Suprapubic skin (tissue), 4 donors: ENCODE data around the gene C15orf39. TPM values are rescaled to one million over a fixed set of nuclear protein-coding genes. Genes with fewer than 3 reads are reported as not detected.

Experiments
- DNase-seq, 2 donors: peaks; one replicate each; pipeline ENCODE4 v3.0.0-alpha.2; 2019; ENCODE audit warnings: low spot score in 2 of 2
- H3K27ac ChIP-seq: fragments of 200-600 bp; sonication (generic); one replicate; pipeline ENCODE4 v1.5.1; 2019
- H3K27me3 ChIP-seq: fragments of 200-600 bp; sonication (generic); one replicate; pipeline ENCODE4 v1.5.1; 2019
- H3K36me3 ChIP-seq: fragments of 200-600 bp; sonication (generic); one replicate; pipeline ENCODE4 v1.5.1; 2019
- H3K4me1 ChIP-seq: fragments of 200-600 bp; sonication (generic); one replicate; pipeline ENCODE4 v1.5.1; 2019
- H3K4me3 ChIP-seq: fragments of 200-600 bp; sonication (generic); one replicate; pipeline ENCODE4 v1.5.1; 2019; ENCODE audit warnings: mild to moderate bottlenecking
- H3K9me3 ChIP-seq: fragments of 200-600 bp; sonication (generic); one replicate; pipeline ENCODE4 v1.5.1; 2019
- EP300 ChIP-seq: sonication (generic); formaldehyde crosslinking; IDR thresholded peaks from one replicate; pipeline ENCODE4 v1.6.1; 2017; ENCODE audit warnings: antibody characterized with exemption
- POLR2A ChIP-seq, 2 donors: fragments of 450-650 bp; IDR thresholded peaks; one replicate each; pipeline ENCODE4 v1.6.1; 2017; ENCODE audit warnings: antibody characterized with exemption in 2 of 2, mild to moderate bottlenecking in 2 of 2, moderate library complexity in 2 of 2
- POLR2AphosphoS5 ChIP-seq, 3 donors: sonication (generic); formaldehyde crosslinking; IDR thresholded peaks; one replicate each; pipeline ENCODE4 v1.6.1; 2017; ENCODE audit warnings: antibody characterized with exemption in 3 of 3
- WGBS: methylation state at CpG from one replicate; pipeline ENCODE4 v1.1.5; 2018; 5-methylcytosine and 5-hydroxymethylcytosine counted together
- total RNA-seq, 4 donors: library from RNA; depleted of rRNA; stranded (reverse); fragments of >200 nt; gene quantifications; one replicate each; pipeline ENCODE4 v1.1.0, GENCODE V29; 2016
- TF ChIP-seq, protein P1 (sequence below), 2 donors: fragments of 200-600 bp in 1 of 2; fragments of 450-650 bp in 1 of 2; sonication (generic) in 1 of 2; IDR thresholded peaks; one replicate each; pipeline ENCODE4 v1.5.1; 2016 to 2019; ENCODE audit warnings: antibody characterized with exemption in 2 of 2, mild to moderate bottlenecking in 1 of 2, moderate library complexity in 1 of 2

C15orf39 gene
- total RNA-seq, 4 donors from 2014 or later = 33.0 to 35.2 (median 33.3) TPM

DNA sequence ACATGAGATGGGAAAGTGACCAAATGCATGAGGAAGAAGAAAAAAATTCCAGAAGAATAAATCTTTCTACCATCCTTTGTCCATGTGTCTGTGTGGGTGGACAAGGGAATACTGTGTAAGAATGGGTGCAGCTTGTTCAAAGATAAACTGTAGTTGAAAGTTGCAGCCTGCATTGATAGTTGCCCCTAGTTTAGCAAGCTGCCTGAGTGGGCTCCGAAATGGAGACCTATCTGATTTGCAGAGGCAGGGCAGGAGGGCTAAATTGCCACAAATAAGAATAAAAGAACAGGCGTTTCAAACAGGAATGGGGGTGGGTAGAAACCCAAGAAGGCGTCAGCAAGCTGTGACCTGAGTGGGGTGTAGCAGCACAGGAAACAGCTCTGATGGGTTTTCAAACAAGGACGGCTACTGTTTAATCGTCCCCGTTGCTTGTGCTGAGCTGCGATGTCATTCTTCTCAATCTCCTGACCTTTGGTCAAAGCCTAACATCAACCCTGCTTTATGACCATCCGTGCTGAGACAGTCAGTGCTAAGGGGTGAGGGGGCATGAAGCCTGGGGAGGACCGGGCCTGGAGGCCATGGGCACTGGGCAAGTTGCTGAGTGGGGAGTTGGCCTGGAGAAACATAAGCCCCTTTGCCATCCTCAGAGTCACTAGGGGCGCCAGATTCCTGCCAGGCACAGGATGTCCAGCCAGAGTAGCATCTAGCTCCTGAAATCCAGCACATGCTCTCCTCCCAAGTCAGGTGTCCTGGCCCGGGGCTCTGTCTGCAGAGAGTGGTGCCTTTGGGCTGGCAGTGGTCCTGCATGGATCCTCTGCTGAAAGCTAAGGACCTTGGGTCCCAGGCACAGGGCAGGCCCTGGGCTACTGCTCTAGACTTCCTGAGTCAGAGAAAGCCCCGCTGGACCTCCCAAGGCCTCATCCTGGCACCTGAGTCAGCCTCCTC is 19.2 kb upstream of the C15orf39 start:
- Histone ChIP-seq H3K4me1 (peaks cover 43% of the 10 kb centered on the region), H3K27me3 (no peaks in the 10 kb centered on the region), H3K9me3 (no peaks in the 10 kb centered on the region), H3K27ac (no peak overlapping the region), H3K4me3 (no peak overlapping the region), H3K36me3 (no peaks in the 10 kb centered on the region)
- WGBS = 66% methylated on average over 11 of the region's 12 CpGs
- peak in 1 of 2 donors; percentile 3 for DNase-seq
- TF ChIP-seq POLR2A (IDR thresholded peaks at IDR 0.05) (no peak), POLR2AphosphoS5 (IDR thresholded peaks at IDR 0.05) (no peak), EP300 (no peak)
- TF ChIP-seq, protein P1, sequence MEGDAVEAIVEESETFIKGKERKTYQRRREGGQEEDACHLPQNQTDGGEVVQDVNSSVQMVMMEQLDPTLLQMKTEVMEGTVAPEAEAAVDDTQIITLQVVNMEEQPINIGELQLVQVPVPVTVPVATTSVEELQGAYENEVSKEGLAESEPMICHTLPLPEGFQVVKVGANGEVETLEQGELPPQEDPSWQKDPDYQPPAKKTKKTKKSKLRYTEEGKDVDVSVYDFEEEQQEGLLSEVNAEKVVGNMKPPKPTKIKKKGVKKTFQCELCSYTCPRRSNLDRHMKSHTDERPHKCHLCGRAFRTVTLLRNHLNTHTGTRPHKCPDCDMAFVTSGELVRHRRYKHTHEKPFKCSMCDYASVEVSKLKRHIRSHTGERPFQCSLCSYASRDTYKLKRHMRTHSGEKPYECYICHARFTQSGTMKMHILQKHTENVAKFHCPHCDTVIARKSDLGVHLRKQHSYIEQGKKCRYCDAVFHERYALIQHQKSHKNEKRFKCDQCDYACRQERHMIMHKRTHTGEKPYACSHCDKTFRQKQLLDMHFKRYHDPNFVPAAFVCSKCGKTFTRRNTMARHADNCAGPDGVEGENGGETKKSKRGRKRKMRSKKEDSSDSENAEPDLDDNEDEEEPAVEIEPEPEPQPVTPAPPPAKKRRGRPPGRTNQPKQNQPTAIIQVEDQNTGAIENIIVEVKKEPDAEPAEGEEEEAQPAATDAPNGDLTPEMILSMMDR (IDR thresholded peaks at IDR 0.05) = no peak

DNA sequence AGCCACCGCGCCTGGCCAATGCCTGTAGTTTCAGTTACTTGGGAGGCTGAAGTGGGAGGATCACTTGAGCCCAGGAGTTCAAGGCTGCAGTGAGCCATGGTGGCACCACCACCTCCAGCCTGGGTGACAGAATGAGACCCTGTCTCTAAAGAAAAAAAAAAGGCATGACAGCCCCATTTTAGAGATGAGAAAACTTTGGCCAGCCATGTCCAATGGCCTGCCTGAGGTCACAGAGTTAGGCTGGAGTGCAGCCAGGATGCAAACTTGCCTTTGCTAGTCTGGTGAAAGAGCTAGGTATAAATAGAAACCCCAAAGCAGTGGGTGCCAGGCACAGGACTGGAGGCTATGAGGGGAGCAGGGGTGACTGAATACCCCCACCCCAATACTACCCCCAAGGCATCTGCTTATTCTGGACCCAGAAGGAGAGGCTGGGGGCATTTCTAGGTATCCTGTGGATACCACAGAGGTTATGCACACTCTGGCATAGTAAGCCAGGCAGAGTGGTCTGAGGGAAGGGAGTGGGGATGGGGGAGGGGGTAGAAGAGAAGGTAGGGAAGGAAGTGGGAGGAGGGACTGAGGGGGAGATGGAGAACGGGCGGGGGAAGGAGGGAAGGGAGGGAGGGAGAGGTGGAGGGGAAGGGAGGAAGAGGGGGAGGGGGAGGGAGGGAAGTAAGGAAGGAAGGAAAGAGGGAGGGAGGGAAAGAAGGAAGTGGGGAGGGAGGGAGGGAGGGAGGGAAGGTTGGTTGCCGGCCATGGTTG is 16.2 kb upstream of the C15orf39 start:
- Histone ChIP-seq H3K9me3 (no peaks in the 10 kb centered on the region), H3K27me3 (no peaks in the 10 kb centered on the region), H3K4me3 (no peak overlapping the region), H3K4me1 (peaks cover 16% of the 10 kb centered on the region), H3K27ac (no peak overlapping the region), H3K36me3 (no peaks in the 10 kb centered on the region)
- DNase-seq = no peak
- 72% methylated on average over 5 of the region's 5 CpGs for WGBS
- TF ChIP-seq POLR2A (IDR thresholded peaks at IDR 0.05) (no peak), EP300 (no peak), POLR2AphosphoS5 (IDR thresholded peaks at IDR 0.05) (no peak)
- TF ChIP-seq, protein P1 (IDR thresholded peaks at IDR 0.05) = no peak

DNA sequence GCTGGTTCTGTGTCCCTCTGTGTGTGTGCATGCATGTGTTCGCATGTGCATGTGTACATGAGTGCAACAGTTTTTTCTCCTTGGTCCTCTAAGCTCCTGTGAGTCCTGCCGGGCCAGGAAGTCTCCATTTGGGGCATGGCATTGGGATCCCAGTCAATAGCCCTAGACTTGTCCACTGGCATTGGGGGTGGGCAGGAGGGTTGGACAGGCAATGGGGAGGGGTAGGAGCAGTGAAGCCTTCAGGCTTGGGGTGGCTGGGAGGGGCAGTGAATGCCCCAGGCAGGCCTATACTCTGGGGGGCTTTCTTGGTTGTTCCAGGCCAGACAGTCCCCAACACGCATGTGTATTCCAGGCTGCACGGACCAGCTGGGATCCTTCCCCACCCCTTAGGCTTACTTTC is 15.6 kb upstream of the C15orf39 start:
- H3K4me1 ChIP-seq = peaks cover 12% of the 10 kb centered on the region
- 93% methylated on average over 4 of the region's 4 CpGs for WGBS
- no peak overlapping the region for H3K27ac ChIP-seq
- no peak for DNase-seq
- no peaks in the 10 kb centered on the region for H3K9me3 ChIP-seq
- no peak overlapping the region for H3K4me3 ChIP-seq
- TF ChIP-seq POLR2AphosphoS5 (IDR thresholded peaks at IDR 0.05) (no peak), POLR2A (IDR thresholded peaks at IDR 0.05) (no peak), EP300 (no peak)
- TF ChIP-seq, protein P1 (IDR thresholded peaks at IDR 0.05) = no peak
- no peaks in the 10 kb centered on the region for H3K27me3 ChIP-seq
- no peaks in the 10 kb centered on the region for H3K36me3 ChIP-seq

DNA sequence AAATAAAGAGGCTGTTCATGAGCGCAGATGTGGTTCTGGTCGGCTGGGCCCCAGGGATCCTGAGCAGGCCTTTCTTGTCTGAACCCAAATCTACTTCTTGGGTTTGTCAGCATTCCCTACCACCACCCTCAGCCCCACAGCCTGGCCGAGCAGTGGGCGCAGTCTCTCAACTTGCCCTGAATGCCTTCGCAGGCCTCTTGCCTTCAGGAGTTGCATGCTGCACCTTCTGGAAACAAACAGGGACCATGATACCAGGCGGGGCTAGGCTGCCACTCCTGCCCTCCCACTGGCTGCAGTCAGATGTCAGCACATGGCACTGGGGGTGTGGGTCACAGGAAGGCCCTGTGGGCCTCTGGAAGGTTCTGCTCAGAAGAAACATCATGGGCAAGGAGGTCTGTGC is 13.2 kb upstream of the C15orf39 start:
- Histone ChIP-seq H3K4me1 (no peaks in the 10 kb centered on the region), H3K27me3 (no peaks in the 10 kb centered on the region), H3K4me3 (no peak overlapping the region), H3K27ac (no peak overlapping the region), H3K9me3 (no peaks in the 10 kb centered on the region), H3K36me3 (no peaks in the 10 kb centered on the region)
- no peak for TF ChIP-seq POLR2A (IDR thresholded peaks at IDR 0.05)
- TF ChIP-seq, protein P1 (IDR thresholded peaks at IDR 0.05) = no peak
- 95% methylated on average over 6 of the region's 6 CpGs for WGBS
- no peak for DNase-seq

DNA sequence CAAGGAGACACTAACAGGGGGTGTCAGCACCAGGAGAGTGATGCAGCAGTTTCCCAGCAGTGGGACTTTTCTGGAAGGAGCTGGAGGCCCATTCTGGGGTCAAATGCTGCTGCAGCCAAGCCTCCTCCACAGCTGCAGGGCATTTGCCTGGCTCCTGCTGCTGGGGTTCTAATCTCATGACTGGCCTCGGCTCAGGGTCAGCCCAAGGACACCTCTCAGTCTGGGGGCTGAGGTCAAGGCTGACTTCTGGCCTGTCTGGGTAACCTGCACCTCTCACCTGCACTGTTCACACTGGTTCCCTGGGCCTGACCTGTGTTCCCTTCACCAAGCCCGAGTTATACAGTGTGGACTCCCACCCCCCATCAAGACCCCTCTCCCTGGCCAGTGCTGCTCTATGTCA is 10.4 kb upstream of the C15orf39 start:
- H3K27me3 ChIP-seq = no peaks in the 10 kb centered on the region
- H3K36me3 ChIP-seq = no peaks in the 10 kb centered on the region
- peaks cover 4% of the 10 kb centered on the region for H3K4me1 ChIP-seq
- 92% methylated on average over 2 of the region's 2 CpGs for WGBS
- H3K27ac ChIP-seq = no peak overlapping the region
- DNase-seq = no peak
- no peak for TF ChIP-seq EP300
- no peak for TF ChIP-seq POLR2AphosphoS5 (IDR thresholded peaks at IDR 0.05)
- TF ChIP-seq, protein P1 (IDR thresholded peaks at IDR 0.05) = no peak
- TF ChIP-seq POLR2A (IDR thresholded peaks at IDR 0.05) = no peak
- H3K9me3 ChIP-seq = no peaks in the 10 kb centered on the region
- H3K4me3 ChIP-seq = no peak overlapping the region
